ENCODE results near the gene LHX6. TPM values are rescaled to one million over a fixed set of nuclear protein-coding genes. Genes with fewer than 3 reads are reported as not detected.
A peak's percentile ranks its signal among the peaks of the same experiment; 100 is the strongest.

The LHX6 gene
- total and polyA plus RNA-seq, 2 of the 13 experiments (the other 11 are each of a cell fraction or from before 2014, with no cell fraction given): 1.1 to 1.3 TPM

DNA sequence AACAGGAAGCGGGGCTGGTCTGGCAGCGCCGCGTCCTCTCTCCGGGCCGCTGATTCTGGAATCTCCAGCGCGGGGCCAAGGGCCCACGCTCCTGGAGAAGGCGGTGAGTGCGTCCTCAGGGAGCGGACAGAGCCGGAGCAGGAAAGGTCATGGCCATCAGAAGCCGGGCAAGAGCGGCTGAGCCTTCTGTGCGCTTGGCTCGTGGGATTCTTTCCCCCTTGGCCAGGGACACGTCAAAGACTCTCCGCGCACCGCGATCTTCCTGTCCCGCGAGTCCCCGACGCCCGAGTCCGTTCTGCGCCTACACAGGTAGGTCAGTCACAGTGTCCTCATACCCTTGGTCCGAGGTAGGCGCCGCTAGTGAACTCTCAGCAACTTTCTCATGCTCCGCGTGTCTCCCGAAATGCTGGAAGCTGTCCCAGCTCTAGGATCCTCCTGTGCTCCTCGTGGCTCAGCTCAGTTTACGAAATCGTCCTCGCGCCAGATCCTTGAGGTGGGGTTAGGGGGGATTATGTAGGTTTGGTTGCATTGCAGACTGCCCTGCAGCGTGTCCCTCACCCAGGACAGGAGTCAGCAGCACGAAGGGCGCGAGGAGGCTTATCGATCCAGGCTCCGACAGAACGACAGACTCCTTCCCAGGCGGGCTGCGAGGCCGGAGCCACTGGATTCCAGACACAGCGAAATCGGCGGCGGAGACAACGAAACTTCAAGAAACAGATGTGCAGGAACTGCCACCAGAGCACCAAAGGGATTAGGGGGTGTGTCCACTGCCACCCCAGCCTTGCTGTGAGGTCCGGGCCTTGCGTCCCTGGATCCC, 8.7 kb downstream of the LHX6 start:
- 69% methylated on average over 31 of the region's 57 CpGs for WGBS (ENCODE audit: low lambda C conversion rate)
- no peaks in the 10 kb centered on the region for H3K79me2 ChIP-seq (ENCODE audit: insufficient read depth, low read length)
- H4K20me1 ChIP-seq (ENCODE audit: insufficient read depth, low read length): no peaks in the 10 kb centered on the region
- CTCF ChIA-PET (ENCODE audit: low intra/inter-chr PET ratio, low total read pairs): no interaction called here
- no peaks in the 10 kb centered on the region for H3K36me3 ChIP-seq (replicated peaks in 1 of 2; ENCODE audit: control insufficient read depth in 1 of 2, insufficient read depth in 2 of 2, low read length in 2 of 2)
- intact Hi-C loops (cut with micrococcal nuclease; ENCODE audit: unreplicated experiment): no loop called here
- H3K9me3 ChIP-seq (ENCODE audit: low read length): no peaks in the 10 kb centered on the region
- POLR2A ChIA-PET: no interaction called here
- H2AFZ ChIP-seq (ENCODE audit: low read length): no peak overlapping the region
- peak overlapping the region in 1 of 3 experiments; percentile 43; a peak in 1 of 6 replicates for H3K4me3 ChIP-seq (replicated peaks in 1 of 3; ENCODE audit: insufficient read depth in 1 of 3, low read depth in 2 of 3, low read length in 3 of 3)
- no peak for TF ChIP-seq BHLHE40 (IDR thresholded peaks at IDR 0.05; ENCODE audit: low read length)
- TF ChIP-seq ZNF850 (CRISPR knock-in tag; conservative IDR thresholded peaks at IDR 0.05): no peak
- peak; percentile 38; the same call in 1 of the 2 replicates for TF ChIP-seq ZBTB38 (CRISPR knock-in tag; IDR thresholded peaks at IDR 0.05)
- TF ChIP-seq EZH2 (conservative IDR thresholded peaks at IDR 0.05; ENCODE audit: low read depth, low read length): peak; percentile 49; the same call in 1 of the 2 replicates
- 0 out of 2 replicates have a peak, but pooled peaks have one; percentile 9 for TF ChIP-seq MTF2 (CRISPR knock-in tag; IDR thresholded peaks at IDR 0.05; ENCODE audit: borderline replicate concordance)
- TF ChIP-seq HES4 (CRISPR knock-in tag; IDR thresholded peaks at IDR 0.05; ENCODE audit: borderline replicate concordance): no peak
- peak; percentile 95; the same call in 1 of the 2 replicates for TF ChIP-seq CBX2 (IDR thresholded peaks at IDR 0.05; ENCODE audit: low read depth, low read length)
- TF ChIP-seq CBX2 (CRISPR knock-in tag; IDR thresholded peaks at IDR 0.05; ENCODE audit: low read depth): no peak; the same call in 1 of the 2 replicates
- TF ChIP-seq MAFF (IDR thresholded peaks at IDR 0.05; ENCODE audit: low read depth, low read length): no peak
- no peak for TF ChIP-seq ZNF879 (CRISPR knock-in tag; IDR thresholded peaks at IDR 0.05)
- peak; percentile 95 for TF ChIP-seq RNF2 (conservative IDR thresholded peaks at IDR 0.05; ENCODE audit: low read depth)
- TF ChIP-seq, protein P1, sequence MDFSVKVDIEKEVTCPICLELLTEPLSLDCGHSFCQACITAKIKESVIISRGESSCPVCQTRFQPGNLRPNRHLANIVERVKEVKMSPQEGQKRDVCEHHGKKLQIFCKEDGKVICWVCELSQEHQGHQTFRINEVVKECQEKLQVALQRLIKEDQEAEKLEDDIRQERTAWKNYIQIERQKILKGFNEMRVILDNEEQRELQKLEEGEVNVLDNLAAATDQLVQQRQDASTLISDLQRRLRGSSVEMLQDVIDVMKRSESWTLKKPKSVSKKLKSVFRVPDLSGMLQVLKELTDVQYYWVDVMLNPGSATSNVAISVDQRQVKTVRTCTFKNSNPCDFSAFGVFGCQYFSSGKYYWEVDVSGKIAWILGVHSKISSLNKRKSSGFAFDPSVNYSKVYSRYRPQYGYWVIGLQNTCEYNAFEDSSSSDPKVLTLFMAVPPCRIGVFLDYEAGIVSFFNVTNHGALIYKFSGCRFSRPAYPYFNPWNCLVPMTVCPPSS (IDR thresholded peaks at IDR 0.05): no peak
- TF ChIP-seq ZNF800 (CRISPR knock-in tag; IDR thresholded peaks at IDR 0.05): peak; percentile 27; the same call in 1 of the 2 replicates
- TF ChIP-seq SMAD3 (CRISPR knock-in tag; IDR thresholded peaks at IDR 0.05): no peak
- FAIRE-seq (no peak), ATAC-seq (no peak), DNase-seq (ENCODE audit: low spot score) (no peak)
- H3K4me1 ChIP-seq (ENCODE audit: insufficient read depth, low read length): peaks cover 48% of the 10 kb centered on the region
- no peak overlapping the region for H3K9ac ChIP-seq (ENCODE audit: insufficient read depth, low read depth, low read length)
- BruUV-seq (replicated peaks): no TSS peak
- no peak overlapping the region for H3K27ac ChIP-seq (ENCODE audit: extremely low read length, insufficient read depth, low read length)
- H3K27me3 ChIP-seq (ENCODE audit: control insufficient read depth in 1 of 2, insufficient read depth in 2 of 2, low read length in 2 of 2): peaks cover 8 to 88% of the 10 kb centered on the region in 2 experiments; a peak in 4 of 5 replicates
- peak overlapping the region; percentile 65 for H3K4me2 ChIP-seq (ENCODE audit: low read depth, low read length)
- in situ Hi-C loops (cut with HindIII; ENCODE audit: extremely low pct_ligation_motif_present, low pct_unique_long_range_greater_than_20kb): no loop called here

Data from HepG2 (cell line).